SU-DHL-6 (cell line): ENCODE data around the gene BAHCC1.

Source experiments
- CTCF ChIP-seq: fragments of 200-600 bp; sonication (generic); IDR thresholded peaks from one replicate; pipeline ENCODE4 v1.5.1; 2017; ENCODE audit warnings: antibody characterized with exemption, mild to moderate bottlenecking, low read length, moderate library complexity; ENCODE audit not compliant: insufficient read depth, poor library complexity, severe bottlenecking
- EZH2phosphoT487 ChIP-seq: fragments of 200-600 bp; sonication (generic), shearing (Covaris generic); conservative IDR thresholded peaks from 2 replicates; pipeline ENCODE4 v1.6.1; 2018; ENCODE audit warnings: mild to moderate bottlenecking, antibody characterized with exemption, low read length, moderate library complexity, mixed read lengths

- TF ChIP-seq CTCF (no peak), EZH2phosphoT487 (no peak)
These were observed 94.0 kb downstream of the BAHCC1 start for GRCh38 chr17:81489012-81489997.
